PC-3 (cell line): ENCODE results near the gene PPP1R1C.

ENCODE experiments used
- EZH2 ChIP-seq: fragments of 300-600 bp; sonication (generic); IDR thresholded peaks from one replicate; pipeline ENCODE4 v1.6.1; 2017; ENCODE audit warnings: antibody characterized with exemption, mild to moderate bottlenecking, low read length; ENCODE audit not compliant: unreplicated experiment
- EZH2phosphoT487 ChIP-seq: fragments of 300-600 bp; sonication (generic); IDR thresholded peaks from 2 replicates; pipeline ENCODE4 v1.6.1; 2018; ENCODE audit warnings: mild to moderate bottlenecking, antibody characterized with exemption, low read length, borderline replicate concordance
- TF ChIP-seq, protein P1 (sequence below): fragments of 300-600 bp; sonication (generic); conservative IDR thresholded peaks from 2 replicates; pipeline ENCODE4 v1.5.1; 2017; ENCODE audit warnings: antibody characterized with exemption, low read depth, mild to moderate bottlenecking, low read length

DNA sequence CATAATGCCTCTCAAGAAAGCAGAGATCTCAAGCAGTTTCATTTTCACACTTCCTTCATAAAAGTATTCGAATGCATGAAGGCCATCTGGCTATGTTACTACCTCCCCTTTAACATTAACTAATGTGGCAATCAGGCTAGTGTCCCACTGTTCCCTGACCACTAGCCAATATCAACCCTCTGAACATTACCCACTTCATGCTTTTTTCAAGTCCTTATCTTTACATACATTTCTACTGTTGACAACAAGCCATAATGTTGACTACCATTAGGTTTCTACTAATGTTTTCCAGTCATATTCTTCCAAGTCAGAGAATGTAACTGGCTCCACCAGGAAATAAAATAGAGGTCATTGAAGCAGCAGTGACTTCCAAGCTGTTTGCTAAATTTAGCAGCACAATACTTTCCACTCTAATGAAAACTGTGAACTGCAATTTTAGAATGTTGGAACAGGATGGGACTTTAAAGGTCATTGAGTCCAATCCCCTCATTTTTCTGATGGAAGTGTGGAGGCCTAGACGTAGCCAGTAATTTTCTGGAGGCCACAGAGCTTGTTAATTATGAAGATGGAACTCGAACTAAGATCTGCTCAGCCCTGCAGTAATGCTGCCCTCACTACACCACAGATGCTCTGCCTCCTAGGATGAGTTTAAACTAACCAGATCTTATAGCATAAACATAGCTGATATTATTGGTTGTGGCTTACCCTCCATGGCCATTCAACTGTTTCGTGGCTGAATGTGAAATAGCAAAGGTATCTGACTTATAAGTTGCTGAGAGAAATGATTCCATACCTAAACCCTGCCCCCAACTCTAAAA is 630 bp upstream of the PPP1R1C start:
- TF ChIP-seq EZH2phosphoT487 = no peak
- TF ChIP-seq EZH2 = no peak
- TF ChIP-seq, protein P1, sequence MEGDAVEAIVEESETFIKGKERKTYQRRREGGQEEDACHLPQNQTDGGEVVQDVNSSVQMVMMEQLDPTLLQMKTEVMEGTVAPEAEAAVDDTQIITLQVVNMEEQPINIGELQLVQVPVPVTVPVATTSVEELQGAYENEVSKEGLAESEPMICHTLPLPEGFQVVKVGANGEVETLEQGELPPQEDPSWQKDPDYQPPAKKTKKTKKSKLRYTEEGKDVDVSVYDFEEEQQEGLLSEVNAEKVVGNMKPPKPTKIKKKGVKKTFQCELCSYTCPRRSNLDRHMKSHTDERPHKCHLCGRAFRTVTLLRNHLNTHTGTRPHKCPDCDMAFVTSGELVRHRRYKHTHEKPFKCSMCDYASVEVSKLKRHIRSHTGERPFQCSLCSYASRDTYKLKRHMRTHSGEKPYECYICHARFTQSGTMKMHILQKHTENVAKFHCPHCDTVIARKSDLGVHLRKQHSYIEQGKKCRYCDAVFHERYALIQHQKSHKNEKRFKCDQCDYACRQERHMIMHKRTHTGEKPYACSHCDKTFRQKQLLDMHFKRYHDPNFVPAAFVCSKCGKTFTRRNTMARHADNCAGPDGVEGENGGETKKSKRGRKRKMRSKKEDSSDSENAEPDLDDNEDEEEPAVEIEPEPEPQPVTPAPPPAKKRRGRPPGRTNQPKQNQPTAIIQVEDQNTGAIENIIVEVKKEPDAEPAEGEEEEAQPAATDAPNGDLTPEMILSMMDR = no peak
